Adipocyte (in vitro differentiated cells): ENCODE results near the gene EFNB2.

ENCODE experiments used
- DNase-seq: peaks from one replicate; pipeline ENCODE4 v3.0.0-alpha.2; 2015; ENCODE audit warnings: low read depth
- H3K27me3 ChIP-seq: replicated peaks from 2 replicates; pipeline ENCODE4 v1.7.0; 2013; ENCODE audit warnings: mild to moderate bottlenecking, low read length, moderate library complexity; ENCODE audit not compliant: control insufficient read depth, insufficient read depth
- H3K36me3 ChIP-seq: 2 replicates; pipeline ENCODE4 v1.7.0; 2013; ENCODE audit warnings: low read length, mild to moderate bottlenecking, moderate library complexity; ENCODE audit not compliant: control insufficient read depth, insufficient read depth, severe bottlenecking
- H3K4me1 ChIP-seq: 2 replicates; pipeline ENCODE4 v1.7.0; 2013; ENCODE audit warnings: mild to moderate bottlenecking, low read length, moderate library complexity; ENCODE audit not compliant: control insufficient read depth, insufficient read depth
- H3K4me3 ChIP-seq: 2 replicates; pipeline ENCODE4 v1.7.0; 2013; ENCODE audit warnings: mild to moderate bottlenecking, low read length, moderate library complexity
- H3K9ac ChIP-seq: 2 replicates; pipeline ENCODE4 v1.7.0; 2013; ENCODE audit warnings: mild to moderate bottlenecking, low read length, moderate library complexity
- H3K9me3 ChIP-seq: 2 replicates; pipeline ENCODE4 v1.7.0; 2013; ENCODE audit warnings: mild to moderate bottlenecking, low read length, moderate library complexity; ENCODE audit not compliant: control insufficient read depth

Gene EFNB2

DNA sequence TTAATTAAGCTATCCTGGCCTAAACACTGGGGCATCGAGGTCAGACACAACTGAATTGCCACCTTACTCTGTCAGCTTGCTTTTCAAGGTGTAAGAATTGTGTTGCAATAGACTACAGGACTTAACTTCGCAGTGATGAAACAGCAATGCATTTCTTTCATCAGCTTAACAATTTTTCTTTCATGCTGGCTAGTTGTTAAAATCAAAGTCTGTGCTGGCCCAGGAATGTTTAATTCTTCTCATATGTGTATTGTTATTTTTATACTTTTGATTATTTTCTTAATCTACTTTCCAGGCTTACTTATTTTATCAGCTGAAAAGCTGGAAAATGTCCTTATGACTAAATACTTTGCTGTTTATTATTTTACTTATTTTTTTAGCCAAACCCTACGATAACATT, 79.7 kb downstream of the EFNB2 start:
- no peaks in the 10 kb centered on the region for H3K36me3 ChIP-seq
- H3K27me3 ChIP-seq, result peaks cover 12% of the 10 kb centered on the region
- DNase-seq, result peak; percentile 38
- H3K9me3 ChIP-seq, result no peaks in the 10 kb centered on the region
- no peak overlapping the region for H3K9ac ChIP-seq
- H3K4me1 ChIP-seq, result no peaks in the 10 kb centered on the region
- no peak overlapping the region for H3K4me3 ChIP-seq

DNA sequence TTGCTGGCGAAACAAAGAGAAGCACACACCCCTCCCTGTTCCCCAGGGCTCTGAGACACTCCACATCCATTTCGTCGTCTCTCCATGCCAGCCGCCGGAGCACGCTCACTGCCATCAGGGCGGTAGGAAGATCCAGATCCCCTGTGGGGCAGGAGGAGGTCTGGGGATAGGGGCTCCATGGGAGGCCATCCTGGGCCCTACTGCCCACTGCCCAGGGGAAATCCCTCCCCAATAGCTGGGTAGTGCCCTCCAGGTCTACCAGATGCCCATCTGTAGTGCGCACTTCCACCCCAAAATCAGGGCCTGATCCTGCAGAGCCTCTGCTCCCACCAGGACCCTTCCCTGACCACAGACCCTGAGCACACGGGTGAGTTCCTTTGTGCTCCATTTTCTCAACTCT, 80.3 kb downstream of the EFNB2 start:
- H3K4me1 ChIP-seq, result no peaks in the 10 kb centered on the region
- no peak overlapping the region for H3K4me3 ChIP-seq
- peaks cover 12% of the 10 kb centered on the region for H3K27me3 ChIP-seq
- no peaks in the 10 kb centered on the region for H3K36me3 ChIP-seq
- H3K9ac ChIP-seq, result no peak overlapping the region
- no peaks in the 10 kb centered on the region for H3K9me3 ChIP-seq
- DNase-seq, result no peak

DNA sequence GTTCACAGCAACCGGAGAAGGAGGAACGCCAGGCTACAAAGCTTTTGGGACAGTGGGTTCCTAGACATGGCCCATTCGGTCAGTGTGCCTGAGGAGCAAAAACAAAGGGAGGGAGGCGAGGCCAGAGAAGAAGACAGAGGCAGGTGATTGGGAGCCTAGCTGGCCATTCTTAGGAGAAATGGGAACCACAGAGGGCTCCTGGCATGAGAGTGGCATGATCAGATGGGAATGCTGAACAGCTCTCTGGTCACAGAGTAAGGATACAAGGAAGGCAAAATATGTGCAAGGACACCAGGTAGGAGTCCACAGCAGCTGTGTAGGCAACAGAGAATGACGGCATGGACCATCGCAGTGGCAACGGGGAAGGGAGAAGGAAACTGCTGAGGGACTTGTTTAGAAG, 82.4 kb downstream of the EFNB2 start:
- Histone ChIP-seq H3K4me1 (no peaks in the 10 kb centered on the region), H3K4me3 (no peak overlapping the region), H3K36me3 (no peaks in the 10 kb centered on the region), H3K27me3 (peaks cover 14% of the 10 kb centered on the region), H3K9ac (no peak overlapping the region), H3K9me3 (no peaks in the 10 kb centered on the region)
- no peak for DNase-seq

DNA sequence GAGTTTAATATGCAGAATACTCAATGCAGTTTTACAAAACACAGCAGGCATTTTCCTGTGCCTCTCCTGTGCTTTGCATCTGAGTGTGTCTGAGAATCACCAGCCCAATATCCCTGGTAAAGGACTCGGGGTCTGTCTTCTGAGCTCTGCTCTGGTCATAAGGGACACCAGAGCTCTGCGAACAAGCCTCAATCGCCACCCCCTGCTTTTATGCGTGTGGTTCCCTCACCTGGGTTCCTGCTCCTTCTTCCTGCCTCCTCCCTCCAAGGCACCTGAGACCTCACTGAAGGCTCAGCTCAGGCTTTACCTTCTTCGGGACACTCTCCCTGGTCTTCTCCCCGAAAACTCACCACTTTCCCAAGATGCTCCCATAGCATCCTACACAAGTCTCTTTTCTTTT, 84.5 kb downstream of the EFNB2 start:
- no peaks in the 10 kb centered on the region for H3K9me3 ChIP-seq
- no peak for DNase-seq
- H3K27me3 ChIP-seq, result peaks cover 19% of the 10 kb centered on the region
- no peaks in the 10 kb centered on the region for H3K36me3 ChIP-seq
- H3K4me1 ChIP-seq, result no peaks in the 10 kb centered on the region
- no peak overlapping the region for H3K4me3 ChIP-seq
- no peak overlapping the region for H3K9ac ChIP-seq

DNA sequence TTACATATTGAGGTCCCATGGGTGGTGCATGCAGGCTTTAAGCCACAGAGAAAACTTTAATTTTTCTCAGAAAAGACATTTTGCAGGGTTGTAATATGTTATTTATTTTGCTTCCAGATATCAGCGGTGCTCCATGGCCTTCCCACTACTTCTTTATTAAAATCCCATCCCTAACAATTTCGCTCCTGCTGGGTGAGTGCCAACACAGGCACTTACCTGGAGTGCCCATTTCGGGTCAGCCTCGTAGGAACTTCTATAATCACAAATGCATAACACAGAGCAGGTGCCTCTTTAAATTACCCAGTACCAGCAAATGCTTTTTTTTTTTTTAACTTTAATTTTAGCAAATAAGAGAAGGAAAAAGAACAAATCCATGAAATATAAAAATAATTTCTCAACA, 86.4 kb downstream of the EFNB2 start:
- H3K27me3 ChIP-seq, result peaks cover 19% of the 10 kb centered on the region
- H3K9ac ChIP-seq, result no peak overlapping the region
- no peaks in the 10 kb centered on the region for H3K9me3 ChIP-seq
- H3K36me3 ChIP-seq, result no peaks in the 10 kb centered on the region
- H3K4me3 ChIP-seq, result no peak overlapping the region
- no peaks in the 10 kb centered on the region for H3K4me1 ChIP-seq
- DNase-seq, result no peak

DNA sequence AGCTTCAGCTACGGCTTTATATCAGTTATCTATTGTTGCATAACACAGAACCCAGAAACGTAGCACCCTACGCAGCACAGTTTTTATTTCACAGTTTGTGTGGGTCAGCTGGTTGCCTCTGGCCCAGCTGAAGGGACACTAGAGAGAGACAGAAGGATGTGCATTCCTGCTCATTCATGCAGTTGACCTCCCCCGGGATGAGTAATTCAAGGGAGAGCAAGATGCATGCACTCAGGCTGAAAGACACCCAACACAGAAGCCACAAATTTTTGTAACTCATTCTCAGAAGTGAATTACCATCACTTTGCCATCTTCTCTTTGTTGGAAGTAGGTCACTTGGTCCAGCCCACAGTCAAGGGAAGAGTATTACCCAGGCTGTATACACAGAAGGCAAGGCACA, 89.5 kb downstream of the EFNB2 start:
- Histone ChIP-seq H3K36me3 (no peaks in the 10 kb centered on the region), H3K4me3 (no peak overlapping the region), H3K4me1 (no peaks in the 10 kb centered on the region), H3K9me3 (no peaks in the 10 kb centered on the region), H3K9ac (no peak overlapping the region), H3K27me3 (peaks cover 7% of the 10 kb centered on the region)
- DNase-seq, result peak; percentile 20

DNA sequence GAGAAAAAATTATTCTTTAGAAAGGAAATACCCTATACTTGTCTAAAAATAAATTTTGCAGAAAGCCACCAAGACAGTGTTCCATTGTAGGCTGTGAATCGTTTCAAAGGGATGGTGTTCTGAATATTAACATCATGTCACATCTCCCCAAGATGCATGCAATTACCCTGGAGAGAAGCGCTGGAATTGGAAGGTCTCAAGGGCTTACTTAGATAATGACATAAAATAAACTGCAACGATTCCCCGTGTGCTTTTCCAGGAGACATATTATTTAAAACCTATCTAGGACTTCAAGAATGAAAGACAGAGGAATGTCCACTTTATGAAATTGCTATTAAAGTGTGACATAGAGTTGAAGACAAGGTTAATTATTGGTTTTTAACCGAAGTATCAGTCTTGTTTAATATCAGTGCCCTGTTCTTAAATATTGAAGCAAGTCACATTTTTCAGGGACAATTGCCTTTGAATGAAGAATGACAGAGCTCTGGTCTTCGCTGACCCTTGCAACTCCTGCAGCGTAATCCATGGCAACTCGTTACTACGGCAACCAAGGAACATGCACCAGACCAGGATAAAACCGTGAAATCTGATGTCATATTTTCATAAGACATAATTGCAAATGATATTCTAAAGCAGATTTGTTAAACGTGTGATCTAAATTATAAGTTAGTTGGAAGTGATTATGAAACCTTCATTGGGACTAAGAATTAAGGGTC, 91.7 kb downstream of the EFNB2 start:
- H3K4me1 ChIP-seq, result no peaks in the 10 kb centered on the region
- peaks cover 6% of the 10 kb centered on the region for H3K27me3 ChIP-seq

DNA sequence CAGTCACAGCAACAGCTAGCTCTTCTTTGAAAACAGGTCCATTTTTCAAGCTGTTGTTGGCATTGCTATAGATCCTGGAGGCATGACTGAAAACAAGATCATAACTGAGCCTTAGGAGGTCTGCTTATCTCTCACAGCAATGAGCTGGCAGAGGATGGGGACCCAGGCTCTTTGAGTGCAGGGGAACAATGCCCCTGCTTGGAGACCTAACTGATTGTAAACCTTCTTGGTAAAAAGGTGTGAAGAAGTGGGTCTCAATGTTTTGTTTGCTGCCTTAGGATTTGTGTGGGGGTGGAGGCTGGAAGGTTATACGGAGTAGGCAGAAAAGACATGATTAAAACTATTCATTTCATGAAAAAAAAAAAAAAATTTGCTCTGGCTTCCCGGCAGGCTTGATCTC, 94.6 kb downstream of the EFNB2 start:
- Histone ChIP-seq H3K27me3 (no peaks in the 10 kb centered on the region), H3K9me3 (no peaks in the 10 kb centered on the region), H3K36me3 (no peaks in the 10 kb centered on the region), H3K4me3 (no peak overlapping the region), H3K9ac (no peak overlapping the region), H3K4me1 (no peaks in the 10 kb centered on the region)
- no peak for DNase-seq

More for the DNA sequence above, 91.7 kb downstream of the EFNB2 start:
- no peaks in the 10 kb centered on the region for H3K36me3 ChIP-seq
- H3K9me3 ChIP-seq, result no peaks in the 10 kb centered on the region
- no peak for DNase-seq
- H3K9ac ChIP-seq, result no peak overlapping the region
- H3K4me3 ChIP-seq, result no peak overlapping the region
